CD8-positive, alpha-beta memory T cell (primary cell): ENCODE data around the gene RAB6B. TPM values are rescaled to one million over a fixed set of nuclear protein-coding genes. Genes with fewer than 3 reads are reported as not detected.
A peak's percentile ranks its signal among the peaks of the same experiment; 100 is the strongest.

Experiments
- CTCF ChIA-PET: fragments of 350-600 bp; sonication (Branson Sonifier 250); formaldehyde crosslinking; loops from one replicate; lab custom pipeline; 2021; ENCODE audit warnings: antibody characterized with exemption; lab: Charles Lee
- POLR2A ChIA-PET: fragments of 350-600 bp; sonication (Branson Sonifier 250); formaldehyde crosslinking; loops from one replicate; lab custom pipeline; 2021; ENCODE audit warnings: antibody characterized with exemption; lab: Charles Lee
- DNase-seq, 5 donors: peaks; one replicate each; pipeline versions ENCODE4 v3.0.0 to v3.0.0-alpha.2; 2020 to 2022; ENCODE audit warnings: mixed read lengths in 1 of 5
- H3K27ac ChIP-seq: one replicate; pipeline ENCODE4 v1.7.0; 2013; ENCODE audit warnings: low read depth, mild to moderate bottlenecking, low read length, moderate library complexity
- H3K27me3 ChIP-seq: 2 replicates; pipeline ENCODE4 v1.7.0; 2013; ENCODE audit warnings: low read length, mild to moderate bottlenecking; ENCODE audit not compliant: insufficient read depth, poor library complexity, severe bottlenecking
- H3K36me3 ChIP-seq: 2 replicates; pipeline ENCODE4 v1.7.0; 2013; ENCODE audit warnings: mild to moderate bottlenecking, low read length, moderate library complexity; ENCODE audit not compliant: insufficient read depth
- H3K4me1 ChIP-seq: 2 replicates; pipeline ENCODE4 v1.7.0; 2013; ENCODE audit warnings: mild to moderate bottlenecking, low read length, moderate library complexity; ENCODE audit not compliant: insufficient read depth
- H3K4me3 ChIP-seq: 2 replicates; pipeline ENCODE4 v1.7.0; 2013; ENCODE audit warnings: mild to moderate bottlenecking, low read length
- H3K9me3 ChIP-seq: 2 replicates; pipeline ENCODE4 v1.7.0; 2013; ENCODE audit warnings: mild to moderate bottlenecking, low read length
- H3K27ac Mint-ChIP-seq, 8 donors: one replicate each; pipeline ENCODE4 v1.8.0; 2020 to 2021; ENCODE audit warnings: mixed read lengths in 8 of 8, mild to moderate bottlenecking in 6 of 8, inconsistent platforms in 3 of 8, moderate library complexity in 3 of 8
- H3K27me3 Mint-ChIP-seq, 2 donors: one replicate each; pipeline ENCODE4 v1.8.0; 2020 to 2021; ENCODE audit warnings: mixed read lengths in 2 of 2, mild to moderate bottlenecking in 1 of 2, moderate library complexity in 1 of 2
- H3K36me3 Mint-ChIP-seq, 3 donors: one replicate each; pipeline ENCODE4 v1.8.0; 2020 to 2021; ENCODE audit warnings: mixed read lengths in 3 of 3, inconsistent platforms in 1 of 3, mild to moderate bottlenecking in 1 of 3
- H3K4me1 Mint-ChIP-seq, 3 donors: one replicate each; pipeline ENCODE4 v1.8.0; 2020 to 2021; ENCODE audit warnings: mixed read lengths in 3 of 3, inconsistent platforms in 1 of 3, mild to moderate bottlenecking in 1 of 3
- H3K4me3 Mint-ChIP-seq, 7 donors: one replicate each; pipeline ENCODE4 v1.8.0; 2020 to 2021; ENCODE audit warnings: mixed read lengths in 7 of 7, mild to moderate bottlenecking in 6 of 7, moderate library complexity in 4 of 7, inconsistent platforms in 2 of 7
- H3K9me3 Mint-ChIP-seq, 5 donors: one replicate each; pipeline ENCODE4 v1.8.0; 2020 to 2022; ENCODE audit warnings: mixed read lengths in 5 of 5, mild to moderate bottlenecking in 3 of 5, moderate library complexity in 2 of 5, inconsistent platforms in 1 of 5
- polyA plus RNA-seq: library from polyadenylated mRNA; unstranded; fragments of 300-500 nt; fragmentation: Illumina TruSeq; gene quantifications from one replicate; pipeline ENCODE4 v1.2.3, GENCODE V29; 2021
- total RNA-seq, 2 experiments: library from RNA; stranded (reverse); gene quantifications; one replicate each; pipeline ENCODE4 v1.2.3, GENCODE V29; 2021

RAB6B gene
- total and polyA plus RNA-seq, 3 experiments from 2014 or later: 0.24 to 1.7 (median 0.73) TPM

DNA sequence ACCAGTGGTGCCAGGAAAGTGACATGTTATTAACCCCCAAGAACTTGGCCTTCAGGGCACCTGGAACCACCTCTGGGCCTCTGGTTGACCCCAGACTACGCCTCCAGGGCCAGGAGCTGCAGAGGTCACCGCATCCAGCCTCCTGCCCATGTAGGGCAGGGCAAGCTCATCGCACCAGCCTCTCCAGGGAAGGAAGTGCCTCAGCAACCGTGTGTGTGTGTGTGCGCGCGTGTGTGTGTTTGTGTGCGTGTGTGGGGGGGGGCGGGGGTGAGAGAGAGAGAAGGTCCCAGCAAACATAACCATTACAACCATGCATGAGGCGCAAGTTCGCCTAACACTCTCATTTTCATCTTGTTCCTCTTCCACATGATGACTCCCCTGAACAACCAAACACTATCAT is 31.8 kb downstream of the RAB6B start:
- H3K4me1 Mint-ChIP-seq: no peaks in the 10 kb centered on the region
- ChIA-PET POLR2A (no interaction called here), CTCF (no interaction called here)
- H3K4me3 ChIP-seq: no peak overlapping the region
- no peaks in the 10 kb centered on the region for H3K9me3 ChIP-seq
- H3K27ac ChIP-seq: no peak overlapping the region
- peaks cover 6 to 10% of the 10 kb centered on the region in 2 donors for H3K27me3 Mint-ChIP-seq
- no peaks in the 10 kb centered on the region for H3K9me3 Mint-ChIP-seq
- no peaks in the 10 kb centered on the region for H3K27me3 ChIP-seq
- no peaks in the 10 kb centered on the region for H3K36me3 Mint-ChIP-seq
- no peak for DNase-seq
- H3K4me3 Mint-ChIP-seq: no peak overlapping the region
- H3K4me1 ChIP-seq: no peaks in the 10 kb centered on the region
- no peak overlapping the region for H3K27ac Mint-ChIP-seq
- H3K36me3 ChIP-seq: no peaks in the 10 kb centered on the region

DNA sequence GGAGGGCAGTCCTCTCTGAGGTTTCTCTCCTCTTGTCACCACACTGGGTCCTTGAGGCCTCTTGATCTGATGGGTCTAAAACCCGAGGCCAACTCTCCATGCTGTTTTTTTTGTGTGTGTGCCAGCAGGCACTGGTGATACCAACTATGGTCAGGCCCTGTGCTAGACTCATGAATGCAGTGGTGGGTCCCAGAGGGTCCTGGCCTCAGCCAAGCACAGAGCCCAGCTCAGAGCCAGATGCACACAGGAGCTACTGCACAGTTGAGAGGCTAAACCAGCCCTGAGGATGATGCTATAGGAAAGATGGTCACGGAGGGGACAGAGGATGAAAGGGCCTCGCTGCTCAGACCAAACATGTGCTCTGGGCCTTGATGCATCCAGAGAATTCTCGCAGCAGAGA is 33.5 kb downstream of the RAB6B start:
- CTCF ChIA-PET: no interaction called here
- Mint-ChIP-seq H3K36me3 (no peaks in the 10 kb centered on the region), H3K9me3 (no peaks in the 10 kb centered on the region), H3K27me3 (peaks cover 3 to 6% of the 10 kb centered on the region in 2 donors), H3K4me3 (no peak overlapping the region), H3K4me1 (no peaks in the 10 kb centered on the region), H3K27ac (peak overlapping the region in 1 of 8 donors; percentile 67)
- H3K27me3 ChIP-seq: no peaks in the 10 kb centered on the region
- no peak overlapping the region for H3K27ac ChIP-seq
- H3K4me3 ChIP-seq: no peak overlapping the region
- no peaks in the 10 kb centered on the region for H3K4me1 ChIP-seq
- H3K9me3 ChIP-seq: no peaks in the 10 kb centered on the region
- no peak for DNase-seq
- POLR2A ChIA-PET: no interaction called here
- H3K36me3 ChIP-seq: no peaks in the 10 kb centered on the region

DNA sequence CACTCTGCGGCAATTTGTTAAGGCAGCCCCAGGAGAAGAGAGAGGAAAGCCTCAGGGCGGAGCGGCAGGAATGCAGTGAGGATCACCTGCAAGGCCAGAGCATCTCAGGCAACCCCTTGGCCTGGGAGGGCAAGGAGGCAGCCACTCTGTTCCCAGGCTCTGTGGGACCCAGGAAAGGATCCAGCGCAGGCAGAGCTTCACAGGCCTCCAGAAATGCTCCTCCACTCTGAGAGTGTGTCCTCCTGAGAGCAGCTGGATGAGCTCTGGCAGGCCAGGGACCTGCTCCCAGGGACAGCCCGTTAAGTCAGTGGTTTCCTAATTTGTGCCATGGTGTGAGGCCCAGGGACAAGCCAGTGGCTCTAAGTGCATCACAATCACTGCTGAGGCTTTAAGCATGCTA is 35.2 kb downstream of the RAB6B start:
- Mint-ChIP-seq H3K27me3 (peaks cover 0 to 2% of the 10 kb centered on the region in 2 donors), H3K9me3 (no peaks in the 10 kb centered on the region)

DNA sequence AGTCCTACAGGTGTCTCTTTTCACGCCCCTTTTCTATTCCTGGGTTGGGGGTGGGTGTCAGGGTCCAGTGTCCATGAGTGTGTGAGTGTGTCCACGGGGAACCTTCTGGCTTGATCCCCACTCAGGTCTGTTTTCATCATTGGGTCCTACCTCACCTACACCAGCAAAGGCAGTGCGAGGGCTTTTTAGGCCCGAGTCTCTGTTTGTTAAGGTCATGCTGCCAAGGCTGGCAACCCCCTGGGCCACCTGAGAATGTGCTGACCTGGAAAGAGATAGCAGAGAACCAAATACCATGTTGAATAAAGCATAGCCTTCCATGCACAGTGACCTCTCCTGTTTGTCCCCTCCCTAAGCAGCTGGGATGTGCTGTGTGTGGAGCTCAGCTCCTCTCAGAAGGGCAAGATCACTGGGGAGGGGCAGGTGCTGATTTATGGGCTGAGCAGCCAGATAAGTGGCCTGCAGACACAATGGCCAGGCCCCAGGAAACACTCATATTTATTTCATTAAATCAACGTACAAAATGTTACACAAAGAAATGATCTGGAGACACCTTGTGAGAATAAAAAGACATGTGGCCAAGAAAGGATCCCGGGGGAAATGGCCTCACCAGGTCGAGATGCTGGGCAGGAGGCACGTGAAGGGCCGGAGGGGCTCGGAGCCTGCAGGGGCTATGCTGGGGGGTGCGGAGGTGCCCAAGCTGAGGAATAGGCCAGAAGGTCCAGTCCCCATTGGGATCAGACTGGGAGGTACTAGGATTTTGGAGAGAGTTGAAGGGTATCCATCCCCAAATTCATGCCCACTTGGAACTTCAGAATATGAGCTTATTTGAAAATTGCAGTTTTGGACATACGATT is 36.1 kb downstream of the RAB6B start:
- H3K36me3 Mint-ChIP-seq: no peaks in the 10 kb centered on the region
- H3K4me1 Mint-ChIP-seq: no peaks in the 10 kb centered on the region
- H3K9me3 Mint-ChIP-seq: no peaks in the 10 kb centered on the region
- ChIA-PET POLR2A (no interaction called here), CTCF (no interaction called here)
- H3K4me1 ChIP-seq: no peaks in the 10 kb centered on the region
- no peaks in the 10 kb centered on the region for H3K36me3 ChIP-seq
- H3K4me3 Mint-ChIP-seq: no peak overlapping the region
- H3K4me3 ChIP-seq: no peak overlapping the region
- H3K27ac ChIP-seq: no peak overlapping the region
- H3K27me3 Mint-ChIP-seq: peaks cover 0 to 2% of the 10 kb centered on the region in 2 donors
- peak overlapping the region in 1 of 8 donors; percentile 55 for H3K27ac Mint-ChIP-seq
- no peak for DNase-seq
- H3K9me3 ChIP-seq: no peaks in the 10 kb centered on the region
- H3K27me3 ChIP-seq: no peaks in the 10 kb centered on the region

More for the DNA sequence above, 35.2 kb downstream of the RAB6B start:
- ChIA-PET CTCF (no interaction called here), POLR2A (no interaction called here)
- no peaks in the 10 kb centered on the region for H3K36me3 ChIP-seq
- Mint-ChIP-seq H3K4me3 (no peak overlapping the region), H3K4me1 (no peaks in the 10 kb centered on the region), H3K27ac (no peak overlapping the region), H3K36me3 (no peaks in the 10 kb centered on the region)
- no peaks in the 10 kb centered on the region for H3K9me3 ChIP-seq
- H3K4me1 ChIP-seq: no peaks in the 10 kb centered on the region
- no peak for DNase-seq
- H3K27me3 ChIP-seq: no peaks in the 10 kb centered on the region
- H3K27ac ChIP-seq: no peak overlapping the region
- H3K4me3 ChIP-seq: no peak overlapping the region

DNA sequence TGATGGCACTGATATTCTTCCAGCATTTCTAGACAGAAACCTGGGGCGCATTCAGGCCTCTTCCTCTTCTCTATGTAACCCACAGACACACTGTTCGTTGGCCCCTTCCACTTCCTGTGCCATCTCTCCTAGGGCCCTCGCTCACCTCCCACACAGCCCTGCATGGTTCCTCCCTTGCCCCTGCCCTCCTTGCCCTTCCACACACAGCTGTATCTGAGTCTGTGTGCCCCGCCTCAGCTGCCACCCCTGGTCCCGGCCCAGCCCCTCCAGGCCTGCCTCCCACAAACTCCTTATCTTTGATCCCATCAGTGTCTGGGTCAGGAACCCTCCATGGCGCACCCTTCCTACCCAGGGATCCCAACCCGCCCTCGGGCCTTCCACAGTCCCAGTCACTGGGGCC is 37.9 kb downstream of the RAB6B start:
- Mint-ChIP-seq H3K36me3 (no peaks in the 10 kb centered on the region), H3K4me3 (no peak overlapping the region), H3K27ac (peak overlapping the region in 1 of 8 donors; percentile 84), H3K4me1 (no peaks in the 10 kb centered on the region), H3K9me3 (no peaks in the 10 kb centered on the region), H3K27me3 (peaks cover 0 to 2% of the 10 kb centered on the region in 2 donors)
- no peaks in the 10 kb centered on the region for H3K27me3 ChIP-seq
- no peaks in the 10 kb centered on the region for H3K9me3 ChIP-seq
- no peak overlapping the region for H3K27ac ChIP-seq
- POLR2A ChIA-PET: no interaction called here
- CTCF ChIA-PET: no interaction called here
- no peaks in the 10 kb centered on the region for H3K4me1 ChIP-seq
- H3K4me3 ChIP-seq: no peak overlapping the region
- DNase-seq: no peak
- no peaks in the 10 kb centered on the region for H3K36me3 ChIP-seq

DNA sequence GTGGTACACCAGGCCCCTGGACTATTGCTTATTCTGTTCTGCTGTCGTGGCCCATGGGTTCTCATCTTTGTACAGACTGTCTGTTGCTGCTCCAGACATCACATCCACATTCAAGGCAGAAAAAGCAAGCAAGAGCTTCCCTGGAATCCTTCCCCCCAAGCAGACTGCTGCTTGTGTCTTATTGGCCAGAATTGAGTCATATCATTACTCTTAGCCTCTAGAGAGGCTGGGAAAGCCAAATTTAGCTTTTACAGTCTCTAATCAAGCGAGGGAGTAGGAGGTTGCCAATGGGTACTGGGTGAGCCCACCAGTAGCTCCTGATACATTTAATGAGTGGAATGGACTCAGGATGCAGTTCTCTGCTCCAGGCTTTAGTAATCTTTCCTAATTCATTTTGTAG is 39.4 kb downstream of the RAB6B start:
- no peaks in the 10 kb centered on the region for H3K4me1 ChIP-seq
- Mint-ChIP-seq H3K36me3 (no peaks in the 10 kb centered on the region), H3K4me3 (no peak overlapping the region), H3K27ac (no peak overlapping the region), H3K27me3 (no peaks in the 10 kb centered on the region), H3K9me3 (no peaks in the 10 kb centered on the region), H3K4me1 (no peaks in the 10 kb centered on the region)
- ChIA-PET POLR2A (no interaction called here), CTCF (no interaction called here)
- no peak for DNase-seq
- H3K27me3 ChIP-seq: no peaks in the 10 kb centered on the region
- H3K9me3 ChIP-seq: no peaks in the 10 kb centered on the region
- H3K4me3 ChIP-seq: no peak overlapping the region
- H3K27ac ChIP-seq: no peak overlapping the region
- no peaks in the 10 kb centered on the region for H3K36me3 ChIP-seq

DNA sequence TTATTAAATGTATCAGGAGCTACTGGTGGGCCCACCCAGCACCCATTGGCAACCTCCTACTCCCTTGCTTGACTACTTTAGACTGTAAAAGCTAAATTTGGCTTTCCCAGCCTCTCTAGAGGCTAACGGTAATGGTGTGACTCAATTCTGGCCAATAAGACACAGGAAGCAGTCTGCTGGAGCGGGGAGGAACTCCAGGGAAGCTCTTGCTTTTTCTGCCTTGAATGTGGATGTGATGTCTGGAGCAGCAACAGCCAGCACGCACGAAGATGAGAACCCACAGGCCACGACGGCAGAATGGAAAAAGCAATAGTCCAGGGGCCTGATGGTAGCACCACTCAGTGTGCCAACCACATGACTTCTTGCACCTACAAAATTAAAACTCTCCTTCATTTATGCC is 39.9 kb downstream of the RAB6B start:
- Histone ChIP-seq H3K27ac (no peak overlapping the region), H3K9me3 (no peaks in the 10 kb centered on the region), H3K4me1 (no peaks in the 10 kb centered on the region), H3K4me3 (no peak overlapping the region), H3K27me3 (no peaks in the 10 kb centered on the region), H3K36me3 (no peaks in the 10 kb centered on the region)
- no peaks in the 10 kb centered on the region for H3K27me3 Mint-ChIP-seq
- ChIA-PET POLR2A (no interaction called here), CTCF (no interaction called here)
- no peak overlapping the region for H3K27ac Mint-ChIP-seq
- H3K4me1 Mint-ChIP-seq: no peaks in the 10 kb centered on the region
- no peak overlapping the region for H3K4me3 Mint-ChIP-seq
- H3K36me3 Mint-ChIP-seq: no peaks in the 10 kb centered on the region
- no peaks in the 10 kb centered on the region for H3K9me3 Mint-ChIP-seq
- no peak for DNase-seq

DNA sequence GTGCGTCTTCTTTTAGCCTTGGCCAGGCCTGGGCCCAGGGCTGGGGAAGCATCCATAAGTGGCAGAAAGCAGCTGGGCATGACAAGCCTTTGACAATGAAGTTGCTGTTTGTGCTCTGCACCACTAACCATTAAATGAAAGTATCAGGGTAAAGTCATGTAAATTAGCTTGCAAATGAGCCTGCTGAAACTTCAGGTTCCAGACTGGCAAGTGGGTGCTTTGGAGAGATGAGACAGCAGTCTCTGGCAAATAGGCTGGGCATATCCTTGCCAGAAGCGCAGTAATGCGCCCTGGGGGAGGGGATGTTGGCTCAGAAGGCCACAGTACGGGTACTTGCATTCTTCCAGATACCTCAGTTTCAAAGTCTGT is 40.7 kb downstream of the RAB6B start:
- H3K27me3 Mint-ChIP-seq: no peaks in the 10 kb centered on the region
- Histone ChIP-seq H3K36me3 (no peaks in the 10 kb centered on the region), H3K27ac (no peak overlapping the region), H3K4me3 (no peak overlapping the region), H3K4me1 (no peaks in the 10 kb centered on the region), H3K27me3 (no peaks in the 10 kb centered on the region), H3K9me3 (no peaks in the 10 kb centered on the region)
- ChIA-PET POLR2A (no interaction called here), CTCF (no interaction called here)
- no peaks in the 10 kb centered on the region for H3K36me3 Mint-ChIP-seq
- no peak overlapping the region for H3K4me3 Mint-ChIP-seq
- DNase-seq: no peak
- no peaks in the 10 kb centered on the region for H3K4me1 Mint-ChIP-seq
- H3K9me3 Mint-ChIP-seq: no peaks in the 10 kb centered on the region
- no peak overlapping the region for H3K27ac Mint-ChIP-seq
